HG03103 (cell line): ENCODE data around the gene ABI1.
"Not testable (repeated sequence)": the region's sequence is repeated elsewhere in the genome, so short reads cannot be mapped to it uniquely, and the experiment has no call there.

Source experiments
- ATAC-seq: cut with Tn5 transposase; IDR thresholded peaks from one replicate; pipeline ENCODE4 v1.9.1; 2021; ENCODE audit warnings: low read depth; ENCODE audit not compliant: unreplicated experiment

ABI1 gene

DNA sequence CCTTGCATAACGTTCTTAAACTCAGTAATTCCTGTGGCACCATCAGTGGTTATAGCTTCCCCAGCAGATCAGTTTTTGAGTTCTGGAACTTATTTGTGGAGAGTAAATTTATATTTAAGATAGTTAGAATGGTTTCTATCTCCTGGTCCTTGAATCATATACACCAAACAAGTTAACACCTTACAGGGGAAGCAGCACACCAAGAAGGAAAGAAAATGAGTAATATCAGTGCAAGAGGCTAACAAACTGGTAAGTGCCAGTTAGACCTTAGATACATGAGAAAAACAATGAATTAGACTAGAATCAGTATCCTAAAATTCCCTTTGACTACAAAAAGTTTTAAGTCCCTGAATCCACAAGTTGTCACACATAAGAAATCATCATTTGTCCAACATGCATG is 54.2 kb downstream of the ABI1 start:
- no peak for ATAC-seq

DNA sequence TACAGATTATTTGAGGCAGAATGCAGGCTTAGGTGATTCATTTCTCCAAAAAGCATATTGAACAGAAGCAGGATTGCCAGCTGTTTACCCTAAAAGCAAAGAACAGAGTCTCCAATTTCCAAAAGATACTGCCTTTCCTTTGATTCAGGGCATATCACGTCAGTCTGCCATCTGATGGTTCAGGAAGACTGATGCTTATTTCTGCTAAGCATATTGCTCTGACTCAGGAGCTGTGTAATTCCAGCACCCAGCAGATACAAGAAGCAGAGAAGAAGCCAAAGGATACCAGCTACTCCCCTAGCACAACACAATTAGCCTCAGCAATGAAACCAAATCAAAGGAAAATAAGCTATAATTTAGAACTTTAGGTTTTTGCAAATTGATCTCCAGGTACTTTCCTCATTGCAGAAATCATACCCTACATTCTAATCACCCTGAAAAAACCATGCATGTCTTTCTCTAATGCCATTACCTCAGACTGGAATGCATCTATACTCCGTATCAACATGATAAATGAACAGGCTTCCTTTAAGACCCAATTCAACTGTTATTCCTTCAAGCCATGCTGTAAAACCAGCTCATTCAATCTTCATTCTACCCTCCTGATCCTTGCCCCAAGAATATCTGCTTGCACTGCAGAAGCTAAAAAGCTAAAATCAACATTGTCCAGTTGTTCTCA is 55.1 kb downstream of the ABI1 start:
- no peak for ATAC-seq

DNA sequence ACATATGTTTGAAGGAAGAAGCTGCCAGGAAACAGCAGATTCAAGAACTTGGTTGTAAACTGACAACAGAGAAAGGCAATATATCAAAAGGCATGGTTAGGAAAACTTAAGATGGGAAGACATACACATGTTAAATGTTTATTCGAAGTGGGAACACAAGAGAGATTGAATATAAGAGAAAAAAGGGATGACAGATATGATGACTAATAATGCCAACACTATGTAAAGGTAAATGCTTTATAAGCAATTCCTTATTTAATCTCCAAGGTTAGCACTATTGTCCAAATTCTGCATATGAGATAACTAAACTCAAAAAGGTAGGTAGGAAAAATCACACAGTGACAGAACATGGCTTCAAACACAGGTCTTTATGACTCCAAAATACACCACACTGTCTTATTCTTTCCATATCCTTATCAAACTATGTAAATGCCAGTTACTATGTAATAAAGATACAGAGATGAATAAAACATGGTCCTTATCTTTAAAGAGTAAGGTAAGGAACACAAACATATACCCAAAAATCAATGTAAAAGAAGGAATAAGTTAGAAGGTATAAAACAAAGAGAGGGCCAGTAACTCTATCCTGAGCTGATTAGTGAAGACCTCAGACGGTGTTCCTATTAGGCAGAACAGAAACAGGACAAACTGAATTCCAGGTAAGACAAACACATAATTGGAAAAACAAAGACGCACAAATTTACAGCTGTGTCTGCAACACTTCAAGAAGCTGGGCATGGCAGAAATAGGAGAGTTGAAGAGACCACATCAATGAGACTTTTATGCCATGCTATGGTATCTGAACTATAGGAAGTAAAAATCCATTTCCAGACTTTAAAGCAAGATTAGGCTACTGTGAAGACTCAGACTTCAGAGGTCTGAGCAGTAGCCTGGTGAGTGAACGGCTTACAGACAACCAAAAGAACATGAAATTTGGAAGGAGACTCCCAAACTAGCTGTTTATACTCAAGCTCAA is 56.1 kb downstream of the ABI1 start:
- no peak for ATAC-seq

DNA sequence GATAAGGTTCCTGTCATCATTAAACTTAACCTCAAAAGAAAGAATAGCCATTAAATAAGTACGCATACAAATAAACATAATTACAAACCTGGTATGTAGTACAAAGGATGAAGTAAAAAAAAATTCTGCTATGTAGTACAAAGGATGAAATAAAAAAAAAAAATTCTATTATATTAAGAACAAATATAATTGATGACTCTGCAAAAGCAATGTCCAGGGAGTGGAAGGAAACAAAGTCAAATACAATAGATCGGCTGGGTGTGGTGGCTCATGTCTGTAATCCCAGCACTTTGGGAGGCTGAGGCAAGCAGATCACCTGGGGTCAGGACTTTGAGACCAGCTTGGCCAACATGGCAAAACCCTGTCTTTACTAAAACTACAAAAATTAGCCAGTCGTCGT is 56.9 kb downstream of the ABI1 start:
- ATAC-seq = no peak

DNA sequence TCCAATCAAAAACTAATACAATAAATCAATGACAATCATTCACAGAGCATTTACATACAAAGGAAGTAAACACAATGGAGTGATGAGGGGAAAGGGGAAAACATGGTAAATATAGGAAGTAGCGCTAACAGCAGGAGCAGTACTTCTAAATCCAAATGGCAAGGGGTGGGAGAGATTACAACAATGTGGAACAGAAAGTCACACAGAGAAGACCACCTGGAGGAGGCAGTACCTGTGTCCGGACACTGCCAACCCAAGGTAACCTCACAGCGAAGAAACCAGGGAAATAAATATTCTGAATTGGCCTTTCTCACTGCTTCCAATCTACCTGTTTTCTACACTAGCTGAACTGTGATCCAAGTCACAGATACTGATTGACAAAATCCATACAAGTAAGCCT is 58.2 kb downstream of the ABI1 start:
- ATAC-seq = no peak

DNA sequence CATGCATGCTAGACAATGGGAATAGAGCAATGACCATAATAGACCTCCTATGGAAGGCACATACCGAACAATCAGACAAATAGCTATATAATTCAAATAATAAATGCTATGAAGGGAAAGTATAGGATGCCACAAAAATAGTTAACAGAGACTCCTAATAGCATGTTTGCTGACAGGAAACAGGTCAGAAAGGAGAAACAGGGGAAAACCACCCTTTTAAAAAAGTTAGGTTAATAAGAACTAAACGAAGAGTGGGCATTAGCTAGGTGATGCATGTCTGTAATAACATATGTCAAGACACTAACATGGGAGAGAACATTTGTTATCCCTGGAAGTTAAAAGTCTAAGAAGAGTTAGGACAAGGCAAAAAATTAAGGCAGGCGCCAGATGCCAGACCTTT is 58.9 kb downstream of the ABI1 start:
- ATAC-seq = no peak

DNA sequence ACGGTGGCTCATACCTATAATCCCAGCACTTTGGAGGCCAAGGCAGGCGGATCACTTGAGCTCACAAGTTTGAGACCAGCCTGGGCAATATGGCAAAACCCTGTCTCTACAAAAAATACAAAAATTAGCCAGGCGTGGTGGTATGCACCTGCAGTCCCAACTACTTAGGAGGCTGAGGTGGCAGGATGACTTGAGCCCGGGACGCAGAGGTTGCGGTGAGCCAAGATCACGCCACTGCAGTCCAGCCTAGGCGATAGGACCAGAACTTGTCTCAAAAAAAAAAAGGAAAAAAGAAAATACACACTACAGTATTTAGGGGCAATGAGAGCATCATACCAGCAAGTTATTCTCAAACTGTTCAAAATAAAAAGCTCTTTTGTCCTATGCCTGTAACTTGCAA is 59.5 kb downstream of the ABI1 start:
- no peak for ATAC-seq

DNA sequence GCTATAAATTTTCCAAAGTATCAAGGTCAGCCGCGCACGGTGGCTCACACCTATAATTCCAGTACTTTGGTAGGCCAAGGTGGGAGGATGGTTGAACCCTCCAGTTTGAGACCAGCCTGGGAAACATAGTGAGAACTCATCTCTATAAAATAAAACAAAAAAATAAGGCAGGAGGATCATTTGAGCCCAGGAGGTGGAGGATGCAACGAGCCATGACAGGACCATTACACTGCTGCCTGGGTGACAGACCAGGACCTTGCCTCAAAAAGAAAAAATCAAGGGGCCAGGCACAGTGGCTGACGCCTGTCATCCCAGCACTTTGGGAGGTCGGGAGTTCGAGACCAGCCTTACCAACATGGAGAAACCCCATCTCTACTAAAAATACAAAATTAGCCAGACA is 60.3 kb downstream of the ABI1 start:
- ATAC-seq = no peak

DNA sequence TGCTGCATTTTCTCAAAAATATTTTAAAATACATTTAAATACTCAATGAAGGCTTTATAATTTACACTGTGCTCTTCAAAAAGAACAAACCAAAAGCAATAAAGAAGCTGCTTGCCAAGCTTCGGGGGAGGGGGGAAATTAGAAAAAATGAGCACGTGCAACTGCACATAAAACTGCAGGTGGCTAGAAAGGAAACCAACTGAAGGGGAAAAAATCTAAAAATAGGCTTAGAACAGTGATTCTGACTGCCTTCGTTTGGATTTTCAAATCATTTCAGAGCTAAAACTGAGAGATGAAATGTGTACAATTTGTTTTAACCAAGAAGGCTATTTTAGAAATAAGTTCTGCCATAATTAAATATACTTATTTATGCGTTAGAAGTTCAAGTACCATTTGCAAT is 61.4 kb downstream of the ABI1 start:
- no peak for ATAC-seq

DNA sequence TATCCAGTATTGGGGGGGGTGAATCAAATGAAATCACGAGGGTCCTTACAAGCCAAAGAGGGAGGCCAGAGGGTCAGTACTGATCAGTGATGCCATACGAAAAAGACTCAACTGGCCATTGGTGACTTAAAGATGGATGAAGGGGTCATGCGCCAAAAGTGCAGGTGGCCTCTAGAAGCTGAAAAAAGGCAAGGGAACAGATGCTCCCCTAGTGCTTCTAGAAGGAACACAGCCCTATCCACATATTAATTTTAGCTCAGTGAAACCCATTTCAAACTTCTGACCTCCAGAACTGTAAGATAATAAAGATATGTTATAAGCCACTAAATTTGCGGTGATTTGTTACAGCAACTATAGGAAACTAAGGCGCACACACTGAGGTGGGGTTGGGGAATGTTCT is 62.5 kb downstream of the ABI1 start:
- ATAC-seq = no peak

DNA sequence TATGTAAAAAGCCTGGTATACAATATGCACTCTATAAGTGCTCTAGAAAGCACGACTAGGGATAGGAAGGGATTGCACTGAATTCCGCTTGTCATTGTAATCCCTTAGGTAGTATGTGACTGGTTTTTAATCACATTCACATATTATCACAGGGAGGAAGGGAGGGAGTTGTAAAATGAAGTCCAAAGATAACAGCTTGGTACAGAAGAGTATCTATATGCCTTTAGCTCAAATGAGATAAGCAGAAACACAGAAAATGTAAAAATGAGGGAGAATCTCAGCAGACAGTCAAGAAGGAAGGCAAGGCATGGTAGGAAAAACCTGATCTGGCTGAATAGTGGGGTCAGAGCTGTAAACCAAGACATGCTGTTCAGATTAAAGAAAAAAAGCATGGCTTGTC is 63.4 kb downstream of the ABI1 start:
- no peak for ATAC-seq

DNA sequence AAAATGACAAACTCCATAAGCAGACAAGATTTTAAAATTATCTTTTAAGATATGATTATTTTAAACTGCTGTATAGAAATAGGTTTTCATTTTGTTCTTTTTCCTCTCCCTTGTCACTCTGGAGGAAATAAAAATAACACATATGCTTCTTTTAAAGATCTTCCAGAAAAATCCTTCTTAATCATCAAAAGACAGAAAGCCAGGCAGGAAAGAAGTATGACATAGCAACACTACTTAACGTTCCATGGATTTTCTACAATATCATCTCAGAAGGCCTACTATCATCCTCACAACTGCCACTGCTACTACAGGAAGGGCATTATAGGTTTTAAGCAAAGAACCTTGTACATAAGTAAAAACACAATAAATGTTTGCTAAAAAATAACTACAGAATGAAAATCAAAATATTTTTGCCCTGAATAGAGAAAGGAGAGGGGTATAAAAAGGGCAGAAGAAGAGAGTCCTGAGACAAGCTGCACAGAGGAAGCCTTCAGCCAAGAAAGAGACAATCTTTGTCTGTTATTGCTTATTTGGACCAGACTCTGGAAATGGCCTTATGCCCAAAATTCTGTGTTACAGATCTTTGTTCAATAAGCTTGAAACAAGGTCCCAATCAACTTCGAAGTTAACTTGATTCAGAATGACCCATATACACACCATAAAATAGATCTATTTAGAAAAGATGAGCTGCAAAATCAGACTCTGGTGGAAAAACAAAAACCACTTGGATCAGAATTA is 67.8 kb downstream of the ABI1 start:
- no peak for ATAC-seq

DNA sequence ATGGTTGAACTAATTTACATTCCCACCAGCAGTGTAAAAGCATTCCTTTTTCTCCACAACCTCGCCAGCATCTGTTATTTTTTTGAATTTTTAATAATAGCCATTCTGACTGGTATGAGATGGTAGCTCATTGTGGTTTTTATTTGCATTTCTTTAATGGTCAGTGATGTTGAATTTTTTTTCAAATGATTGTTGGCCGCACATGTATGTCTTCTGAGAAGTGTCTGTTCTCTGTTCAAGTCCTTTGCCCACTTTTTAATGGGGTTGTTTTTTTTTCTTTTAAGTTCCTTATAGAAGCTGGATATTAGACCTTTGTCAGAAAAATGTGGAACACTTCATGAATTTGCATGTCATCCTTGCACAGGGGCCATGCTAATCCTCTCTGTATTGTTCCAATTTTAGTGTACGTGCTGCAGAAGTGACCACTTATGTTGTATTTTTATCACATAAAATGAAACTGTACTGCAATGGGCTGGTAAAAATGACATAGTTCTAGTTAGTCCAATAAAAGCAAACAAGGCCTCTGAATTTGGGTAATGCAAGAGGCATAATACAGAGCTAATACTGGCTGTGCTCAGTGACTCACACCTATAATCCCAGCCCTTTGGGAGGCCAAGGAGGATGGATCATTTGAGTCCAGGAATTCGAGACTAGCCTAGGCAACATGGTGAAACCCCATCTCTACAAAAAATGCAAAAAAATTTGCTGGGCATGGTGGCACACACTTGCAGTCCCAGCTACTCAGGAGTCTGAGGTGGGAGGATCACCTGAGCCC is 70.3 kb downstream of the ABI1 start:
- no peak for ATAC-seq

DNA sequence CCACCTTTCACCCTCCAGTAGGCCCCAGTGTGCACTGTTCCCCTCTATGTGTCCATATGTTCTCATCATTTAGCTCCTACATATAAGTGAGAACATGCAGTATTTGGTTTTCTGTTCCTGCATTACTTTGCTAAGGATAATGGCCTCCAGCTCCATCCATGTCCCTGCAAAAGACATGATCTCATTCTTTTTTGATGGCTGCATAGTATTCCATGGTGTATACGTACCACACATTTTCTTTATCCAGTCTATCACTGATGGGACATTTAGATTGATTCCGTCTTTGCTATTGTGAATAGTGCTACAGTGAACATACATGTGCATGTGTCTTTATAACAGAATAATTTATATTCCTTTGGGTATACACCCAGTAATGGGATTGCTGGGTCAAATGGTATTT is 71.0 kb downstream of the ABI1 start:
- ATAC-seq = not testable (repeated sequence)

DNA sequence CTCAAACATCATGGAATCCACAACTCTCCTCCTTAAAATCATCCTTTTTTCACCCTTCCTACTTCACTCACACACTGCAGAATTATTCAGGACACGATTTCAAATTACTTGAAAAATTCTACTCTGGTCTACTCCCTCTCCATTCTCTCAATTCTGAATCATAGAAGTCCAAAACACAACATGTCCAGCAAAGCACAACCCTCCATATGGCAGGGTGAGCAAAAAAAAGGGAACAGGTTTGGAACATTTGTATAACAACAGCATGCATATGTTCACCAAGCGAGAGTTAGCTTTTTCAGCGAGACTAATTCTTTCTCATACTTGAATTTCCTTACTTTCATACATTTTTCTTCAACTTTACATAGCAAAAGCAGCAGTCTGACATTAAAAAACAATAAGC is 73.4 kb downstream of the ABI1 start:
- no peak for ATAC-seq

DNA sequence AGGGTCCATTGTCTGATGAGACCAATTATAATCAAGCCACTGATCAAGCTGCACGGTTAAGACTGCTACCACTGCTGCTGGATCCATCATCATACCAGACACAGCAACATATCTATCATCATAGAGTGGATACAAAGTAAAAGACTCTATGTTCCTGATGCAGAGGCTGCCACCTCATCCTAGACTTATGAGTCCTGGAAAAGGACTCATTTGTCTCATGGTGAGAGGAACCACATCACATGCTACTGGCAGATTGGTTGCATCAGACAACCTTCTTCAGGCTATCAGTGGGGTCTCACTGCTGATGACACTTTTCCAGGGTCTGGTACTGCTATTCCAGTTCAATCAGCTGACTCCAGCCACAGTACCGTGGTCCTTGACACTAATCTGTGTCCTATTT is 79.0 kb downstream of the ABI1 start:
- ATAC-seq = no peak

DNA sequence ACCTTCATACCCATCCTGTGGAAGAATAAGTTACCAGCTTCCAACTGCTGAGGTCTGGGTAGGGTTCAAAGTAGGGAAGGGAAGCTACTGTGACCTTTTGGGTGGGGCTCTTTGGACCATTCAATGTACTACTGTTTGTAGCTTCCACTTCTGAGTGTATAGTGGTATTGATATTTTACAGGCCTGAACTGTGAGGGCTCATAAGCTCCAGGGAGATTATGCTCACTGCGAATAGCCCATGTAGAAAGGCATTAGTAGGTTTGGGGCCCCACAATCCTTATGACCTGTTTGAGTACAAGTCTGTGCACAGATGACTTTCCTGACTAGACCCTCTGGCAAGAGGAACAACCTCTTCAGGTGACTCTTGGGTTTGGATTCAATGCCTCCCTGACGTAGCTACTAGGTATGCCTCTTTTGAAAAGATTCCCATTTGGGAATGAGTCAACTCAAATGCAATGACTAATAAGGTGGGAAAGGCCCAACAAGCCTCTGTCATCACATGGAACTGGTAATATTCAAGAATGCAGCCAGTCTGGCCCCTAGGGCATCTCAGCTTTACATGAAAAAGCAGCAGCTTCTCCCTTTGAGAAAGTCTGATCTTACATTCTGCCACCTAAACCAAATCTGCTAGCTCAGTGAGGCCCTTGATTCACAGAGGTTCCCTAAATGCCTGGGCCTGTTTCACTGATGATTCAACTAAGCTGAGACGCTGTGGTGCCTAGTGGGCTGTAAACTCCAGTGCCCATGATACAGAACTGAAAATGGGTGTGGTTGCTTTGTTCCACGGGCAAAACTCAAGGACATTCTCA is 79.8 kb downstream of the ABI1 start:
- ATAC-seq = peak; percentile 66

DNA sequence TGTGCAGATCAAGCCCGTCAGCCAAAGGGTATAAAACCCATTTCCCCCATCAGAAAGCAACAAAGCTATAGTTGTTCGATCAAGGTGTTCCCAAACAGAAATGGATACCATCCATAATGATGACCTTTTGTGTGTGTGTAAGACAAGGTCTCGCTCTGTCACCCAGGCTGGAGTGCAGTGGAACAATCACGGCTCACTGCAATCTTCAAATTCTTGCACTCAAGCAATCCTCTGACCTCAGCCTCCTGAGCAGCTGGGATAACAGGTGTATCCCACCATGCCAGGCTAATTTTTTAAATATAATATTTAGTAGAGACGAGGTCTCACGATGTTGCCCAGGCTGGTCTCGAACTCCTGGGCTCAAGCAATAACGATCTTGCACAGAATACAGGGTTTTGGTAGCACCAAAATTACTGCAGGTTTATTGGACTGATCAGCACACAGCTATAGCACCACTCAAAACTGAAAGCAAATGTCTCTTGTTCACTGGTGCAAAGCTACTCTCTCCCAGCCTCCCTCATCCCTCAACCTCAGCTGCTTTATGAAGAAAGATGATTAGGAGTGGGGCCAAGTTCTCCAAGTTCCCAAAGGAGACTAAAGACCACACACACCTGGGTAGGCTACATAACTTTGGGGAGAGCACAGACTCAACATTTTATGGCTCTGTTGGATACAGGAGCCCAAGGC is 80.5 kb downstream of the ABI1 start:
- ATAC-seq = no peak

DNA sequence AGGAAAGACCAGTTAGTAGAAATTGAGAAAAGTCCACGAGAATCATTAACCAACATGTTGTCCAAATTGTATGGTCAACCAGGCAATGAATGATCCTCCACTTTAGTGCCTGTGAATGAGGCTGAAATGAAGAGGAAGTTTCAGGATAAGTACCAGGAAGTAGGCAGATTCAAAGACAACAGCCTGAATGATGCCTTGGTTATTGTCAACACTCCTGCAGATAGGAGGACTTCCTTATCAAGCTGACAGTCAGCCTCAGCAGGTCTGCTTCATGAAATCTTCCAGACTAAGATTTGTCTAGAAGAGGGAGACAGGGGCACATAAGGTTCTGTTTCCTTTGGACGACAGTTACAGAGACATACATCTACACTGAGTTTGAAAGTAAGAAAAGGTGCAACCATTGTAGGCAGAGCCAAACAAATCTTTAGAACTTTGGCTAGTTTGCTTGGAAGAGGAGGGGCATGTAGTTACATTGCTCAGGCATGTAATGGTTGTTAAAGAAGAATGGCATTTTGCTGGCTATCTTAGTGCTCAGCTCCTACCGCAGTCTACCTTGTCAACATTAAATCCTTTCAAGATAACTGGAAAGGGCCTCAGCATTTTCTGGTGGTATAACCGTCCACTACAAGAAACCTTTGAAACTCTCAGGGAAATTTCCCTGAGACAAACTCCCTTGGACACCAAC is 81.4 kb downstream of the ABI1 start:
- no peak for ATAC-seq
